Cardiac fibroblast (primary cell): ENCODE results near the gene GRB2.
"Not testable (repeated sequence)": the region's sequence is repeated elsewhere in the genome, so short reads cannot be mapped to it uniquely, and the experiment has no call there.

Source experiments
- DNase-seq, 2 donors: peaks; one replicate each; pipeline versions ENCODE4 v3.0.0 to v3.0.0-alpha.2; 2010; ENCODE audit warnings: low read depth in 2 of 2
- H3K4me3 ChIP-seq, 2 donors: replicated peaks in 1 of 2; 1 replicate in 1 of 2; 2 replicates in 1 of 2; pipeline ENCODE4 v1.5.1; 2011; ENCODE audit warnings: low read depth in 2 of 2, low read length in 2 of 2, mild to moderate bottlenecking in 2 of 2, moderate library complexity in 1 of 2
- CTCF ChIP-seq: IDR thresholded peaks from one replicate; pipeline ENCODE4 v1.5.1; 2011; ENCODE audit warnings: low read depth, mild to moderate bottlenecking, low read length, inconsistent platforms

The GRB2 gene

GRCh38 chr17:75386430-75386829 is 19.0 kb downstream of the GRB2 start:
- no peak overlapping the region for H3K4me3 ChIP-seq
- DNase-seq, result no peak
- TF ChIP-seq CTCF, result no peak

GRCh38 chr17:75384751-75385150 is 20.7 kb downstream of the GRB2 start:
- TF ChIP-seq CTCF, result no peak

GRCh38 chr17:75383842-75384195 is 21.7 kb downstream of the GRB2 start:
- TF ChIP-seq CTCF, result no peak
- DNase-seq, result no peak
- no peak overlapping the region for H3K4me3 ChIP-seq

More at GRCh38 chr17:75384751-75385150, 20.7 kb downstream of the GRB2 start:
- H3K4me3 ChIP-seq, result no peak overlapping the region
- no peak for DNase-seq

GRCh38 chr17:75380750-75381149 is 24.7 kb downstream of the GRB2 start:
- DNase-seq, result no peak
- no peak for TF ChIP-seq CTCF
- H3K4me3 ChIP-seq, result no peak overlapping the region

- H3K4me3 ChIP-seq, result no peak overlapping the region
- DNase-seq, result no peak
- TF ChIP-seq CTCF, result no peak
These were observed 25.2 kb downstream of the GRB2 start for GRCh38 chr17:75380315-75380714.

- not testable (repeated sequence) for H3K4me3 ChIP-seq, DNase-seq
These were observed 26.1 kb downstream of the GRB2 start for GRCh38 chr17:75379426-75379825.

- H3K4me3 ChIP-seq, result no peak overlapping the region
- no peak for DNase-seq
- no peak for TF ChIP-seq CTCF
These were observed 32.2 kb downstream of the GRB2 start for GRCh38 chr17:75373280-75373679.
